Islet of Langerhans (tissue), 1 donor: ENCODE measurements around the gene NFATC3.

Experiments used
- FAIRE-seq: peaks from one replicate; lab custom pipeline; 2011; peaks lifted over from hg19 to GRCh38; lab: Jason Lieb, UNC

Gene NFATC3

GRCh38 chr16:68085259-68086071, at the start of gene NFATC3:
Gene NFATC3, plus strand, starts transcription at chr16:68085370. Its CDS starts 312 bp downstream, at chr16:68085682.
- FAIRE-seq: no peak

GRCh38 chr16:68037841-68038597, 47.2 kb upstream of the NFATC3 start:
- FAIRE-seq: no peak

- FAIRE-seq: no peak
Observed at GRCh38 chr16:68040506-68041288, 44.5 kb upstream of the NFATC3 start.

- FAIRE-seq: no peak
Observed at GRCh38 chr16:68041783-68042182, 43.4 kb upstream of the NFATC3 start.

GRCh38 chr16:68046106-68046505, 39.1 kb upstream of the NFATC3 start:
- FAIRE-seq: no peak

GRCh38 chr16:68047987-68048386, 37.2 kb upstream of the NFATC3 start:
- no peak for FAIRE-seq

GRCh38 chr16:68049449-68049848, 35.7 kb upstream of the NFATC3 start:
- FAIRE-seq: no peak

- no peak for FAIRE-seq
Observed at GRCh38 chr16:68055395-68055794, 29.8 kb upstream of the NFATC3 start.

GRCh38 chr16:68059804-68060203, 25.4 kb upstream of the NFATC3 start:
- FAIRE-seq: no peak

- FAIRE-seq: no peak
Observed at GRCh38 chr16:68061396-68061795, 23.8 kb upstream of the NFATC3 start.

GRCh38 chr16:68062910-68063393, 22.2 kb upstream of the NFATC3 start:
- no peak for FAIRE-seq

GRCh38 chr16:68064791-68065365, 20.3 kb upstream of the NFATC3 start:
- FAIRE-seq: no peak

- FAIRE-seq: no peak
Observed at GRCh38 chr16:68065716-68066305, 19.4 kb upstream of the NFATC3 start.

GRCh38 chr16:68066763-68067162, 18.4 kb upstream of the NFATC3 start:
- FAIRE-seq: no peak

GRCh38 chr16:68068926-68069325, 16.2 kb upstream of the NFATC3 start:
- no peak for FAIRE-seq

- no peak for FAIRE-seq
Observed at GRCh38 chr16:68069511-68070248, 15.5 kb upstream of the NFATC3 start.

- no peak for FAIRE-seq
Observed at GRCh38 chr16:68070249-68070730, 14.9 kb upstream of the NFATC3 start.

- FAIRE-seq: no peak
Observed at GRCh38 chr16:68070806-68071517, 14.2 kb upstream of the NFATC3 start.

- no peak for FAIRE-seq
Observed at GRCh38 chr16:68071518-68071901, 13.7 kb upstream of the NFATC3 start.

GRCh38 chr16:68072038-68072695, 13.0 kb upstream of the NFATC3 start:
- FAIRE-seq: no peak
